ENCODE measurements around the gene CLIC5. TPM values are rescaled to one million over a fixed set of nuclear protein-coding genes. Genes with fewer than 3 reads are reported as not detected.

The CLIC5 gene
- total and polyA plus RNA-seq, 2 of the 8 experiments (the other 6 are each of a cell fraction or from before 2014, with no cell fraction given): 0.12 to 0.15 TPM

GRCh38 chr6:46010771-46011170, 4.9 kb downstream of the CLIC5 start (continued):
- no peak for TF ChIP-seq USF2 (IDR thresholded peaks at IDR 0.05; ENCODE audit: low read length)

All from H1 (cell line).